ENCODE data around the gene ARHGEF10L.

Gene ARHGEF10L

DNA sequence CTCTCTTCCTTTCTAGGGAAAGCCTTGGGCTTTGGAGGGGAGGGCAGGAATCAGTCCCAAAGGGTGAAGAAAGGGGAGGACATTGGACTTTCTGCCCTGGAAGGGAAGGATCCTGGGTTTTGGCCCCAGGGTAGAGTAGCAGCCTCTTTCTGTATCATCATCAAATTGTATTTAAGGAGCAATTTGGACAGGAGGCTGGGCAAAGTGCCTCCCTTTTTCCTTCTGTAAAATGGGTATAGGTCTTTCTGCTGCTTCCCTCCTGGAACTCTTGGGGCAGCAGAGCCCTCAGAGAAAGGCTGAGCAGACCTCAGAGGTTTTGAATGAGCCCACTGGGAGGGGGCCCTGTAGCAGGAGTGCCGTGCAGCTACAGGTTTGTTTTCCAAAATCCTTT, 38.4 kb downstream of the ARHGEF10L start:
- no peak overlapping the region for H3K4me3 ChIP-seq (ENCODE audit: low read length)
- no peaks in the 10 kb centered on the region for H3K36me3 ChIP-seq (ENCODE audit: control insufficient read depth, low read length)
- no peak overlapping the region for H3K4me2 ChIP-seq (ENCODE audit: low read length)
- no peaks in the 10 kb centered on the region for H3K9me3 ChIP-seq (ENCODE audit: control insufficient read depth, insufficient read depth, low read length)
- no peak overlapping the region for H3K27ac ChIP-seq (ENCODE audit: low read depth, low read length)
- no peaks in the 10 kb centered on the region for H3K27me3 ChIP-seq (ENCODE audit: control insufficient read depth, low read length)
- H3K4me1 ChIP-seq (ENCODE audit: control insufficient read depth, low read length): no peaks in the 10 kb centered on the region
- no peaks in the 10 kb centered on the region for H3F3A ChIP-seq (ENCODE audit: control insufficient read depth, insufficient read depth)
- H3K79me2 ChIP-seq (ENCODE audit: control insufficient read depth, low read length): no peaks in the 10 kb centered on the region
- no peaks in the 10 kb centered on the region for H4K20me1 ChIP-seq (ENCODE audit: control insufficient read depth, insufficient read depth, low read depth, low read length)
- TF ChIP-seq, protein P1, sequence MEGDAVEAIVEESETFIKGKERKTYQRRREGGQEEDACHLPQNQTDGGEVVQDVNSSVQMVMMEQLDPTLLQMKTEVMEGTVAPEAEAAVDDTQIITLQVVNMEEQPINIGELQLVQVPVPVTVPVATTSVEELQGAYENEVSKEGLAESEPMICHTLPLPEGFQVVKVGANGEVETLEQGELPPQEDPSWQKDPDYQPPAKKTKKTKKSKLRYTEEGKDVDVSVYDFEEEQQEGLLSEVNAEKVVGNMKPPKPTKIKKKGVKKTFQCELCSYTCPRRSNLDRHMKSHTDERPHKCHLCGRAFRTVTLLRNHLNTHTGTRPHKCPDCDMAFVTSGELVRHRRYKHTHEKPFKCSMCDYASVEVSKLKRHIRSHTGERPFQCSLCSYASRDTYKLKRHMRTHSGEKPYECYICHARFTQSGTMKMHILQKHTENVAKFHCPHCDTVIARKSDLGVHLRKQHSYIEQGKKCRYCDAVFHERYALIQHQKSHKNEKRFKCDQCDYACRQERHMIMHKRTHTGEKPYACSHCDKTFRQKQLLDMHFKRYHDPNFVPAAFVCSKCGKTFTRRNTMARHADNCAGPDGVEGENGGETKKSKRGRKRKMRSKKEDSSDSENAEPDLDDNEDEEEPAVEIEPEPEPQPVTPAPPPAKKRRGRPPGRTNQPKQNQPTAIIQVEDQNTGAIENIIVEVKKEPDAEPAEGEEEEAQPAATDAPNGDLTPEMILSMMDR (IDR thresholded peaks at IDR 0.05; ENCODE audit: low read depth, low read length, poor library complexity, severe bottlenecking): no peak
- no peak for TF ChIP-seq EZH2phosphoT487 (IDR thresholded peaks at IDR 0.05; ENCODE audit: borderline replicate concordance, low read length)
- no peaks in the 10 kb centered on the region for H3K9me2 ChIP-seq (replicated peaks; ENCODE audit: control insufficient read depth, low read length)

- Histone ChIP-seq H3K4me2 (ENCODE audit: low read length) (no peak overlapping the region), H3K27me3 (ENCODE audit: control insufficient read depth, low read length) (0 out of 2 replicates have a peak, but pooled peaks cover 3% of the 10 kb centered on the region), H3K4me1 (ENCODE audit: control insufficient read depth, low read length) (no peaks in the 10 kb centered on the region), H3K27ac (ENCODE audit: low read depth, low read length) (no peak overlapping the region), H4K20me1 (ENCODE audit: control insufficient read depth, insufficient read depth, low read depth, low read length) (no peaks in the 10 kb centered on the region), H3K79me2 (ENCODE audit: control insufficient read depth, low read length) (no peaks in the 10 kb centered on the region), H3F3A (ENCODE audit: control insufficient read depth, insufficient read depth) (no peaks in the 10 kb centered on the region), H3K4me3 (ENCODE audit: low read length) (no peak overlapping the region), H3K9me3 (ENCODE audit: control insufficient read depth, insufficient read depth, low read length) (no peaks in the 10 kb centered on the region), H3K9me2 (replicated peaks; ENCODE audit: control insufficient read depth, low read length) (no peaks in the 10 kb centered on the region), H3K36me3 (ENCODE audit: control insufficient read depth, low read length) (no peaks in the 10 kb centered on the region)
- TF ChIP-seq, protein P1 (IDR thresholded peaks at IDR 0.05; ENCODE audit: low read depth, low read length, poor library complexity, severe bottlenecking): no peak
- TF ChIP-seq EZH2phosphoT487 (IDR thresholded peaks at IDR 0.05; ENCODE audit: borderline replicate concordance, low read length): no peak
Observed at GRCh38 chr1:17579951-17580939, 40.7 kb downstream of the ARHGEF10L start.

GRCh38 chr1:17581389-17582123, 42.1 kb downstream of the ARHGEF10L start:
- Histone ChIP-seq H4K20me1 (ENCODE audit: control insufficient read depth, insufficient read depth, low read depth, low read length) (no peaks in the 10 kb centered on the region), H3K4me2 (ENCODE audit: low read length) (no peak overlapping the region), H3K79me2 (ENCODE audit: control insufficient read depth, low read length) (no peaks in the 10 kb centered on the region), H3K9me2 (replicated peaks; ENCODE audit: control insufficient read depth, low read length) (no peaks in the 10 kb centered on the region), H3K4me3 (ENCODE audit: low read length) (no peak overlapping the region), H3K9me3 (ENCODE audit: control insufficient read depth, insufficient read depth, low read length) (no peaks in the 10 kb centered on the region), H3F3A (ENCODE audit: control insufficient read depth, insufficient read depth) (no peaks in the 10 kb centered on the region), H3K36me3 (ENCODE audit: control insufficient read depth, low read length) (no peaks in the 10 kb centered on the region), H3K27me3 (ENCODE audit: control insufficient read depth, low read length) (0 out of 2 replicates have a peak, but pooled peaks cover 3% of the 10 kb centered on the region), H3K4me1 (ENCODE audit: control insufficient read depth, low read length) (no peaks in the 10 kb centered on the region), H3K27ac (ENCODE audit: low read depth, low read length) (no peak overlapping the region)
- TF ChIP-seq, protein P1 (IDR thresholded peaks at IDR 0.05; ENCODE audit: low read depth, low read length, poor library complexity, severe bottlenecking): no peak
- TF ChIP-seq EZH2phosphoT487 (IDR thresholded peaks at IDR 0.05; ENCODE audit: borderline replicate concordance, low read length): no peak

Measured in DOHH2 (cell line).